Testis (tissue), 2 donors: ENCODE measurements around the gene ANKRD28.

ENCODE experiments used
- CTCF ChIP-seq, 3 experiments: fragments of 450-650 bp in 2 of 3; fragments of 200-600 bp in 1 of 3; sonication (generic) in 1 of 3; IDR thresholded peaks; one replicate each; pipeline ENCODE4 v1.5.1; 2016 to 2019; ENCODE audit warnings: antibody characterized with exemption in 3 of 3, mild to moderate bottlenecking in 2 of 3, moderate library complexity in 1 of 3
- POLR2A ChIP-seq: fragments of 450-650 bp; IDR thresholded peaks from one replicate; pipeline ENCODE4 v1.6.1; 2017; ENCODE audit warnings: antibody characterized with exemption, mild to moderate bottlenecking, moderate library complexity

- TF ChIP-seq POLR2A (no peak), CTCF (IDR thresholded peaks at IDR 0.05) (no peak)
These were observed 42.0 kb downstream of the ANKRD28 start for GRCh38 chr3:15755780-15756179.
